ENCODE results near the gene SPRR2E.
"Not testable (repeated sequence)": the region's sequence is repeated elsewhere in the genome, so short reads cannot be mapped to it uniquely, and the experiment has no call there.

Gene SPRR2E

GRCh38 chr1:153058826-153059784 lies 35.2 kb downstream of the SPRR2E start:
- DNase-seq = no peak

- DNase-seq = no peak
Observed at GRCh38 chr1:153058154-153058553, 36.2 kb downstream of the SPRR2E start.

- no peak for DNase-seq
Observed at GRCh38 chr1:153057375-153057774, 37.0 kb downstream of the SPRR2E start, which contains the start of gene SPRR2A. Gene SPRR2A, minus strand, starts transcription at chr1:153057512. Its CDS starts 777 bp downstream, at chr1:153056735.

- DNase-seq = not testable (repeated sequence)
Observed at GRCh38 chr1:153056111-153056510, 38.2 kb downstream of the SPRR2E start.

- DNase-seq = no peak
Observed at GRCh38 chr1:153049211-153049610, 45.1 kb downstream of the SPRR2E start.
